IMR-90 (cell line): ENCODE results near the gene CROCC2. TPM values are rescaled to one million over a fixed set of nuclear protein-coding genes. Genes with fewer than 3 reads are reported as not detected.

ENCODE experiments used
- ATAC-seq: fragments of 200-7000 bp; cut with Tn5 transposase; 2 replicates; pipeline ENCODE4 v1.9.1; 2020; ENCODE audit warnings: low read depth, mild to moderate bottlenecking, moderate library complexity
- BruUV-seq: library from RNA; stranded (reverse); fragments of 400-500 nt; replicated peaks from 2 replicates; lab custom pipeline; 2021; lab: Mats Ljungman, UMichigan
- CTCF ChIA-PET: fragments of 300-600 bp; formaldehyde crosslinking; extraction: SDS; loops from one replicate; lab custom pipeline; 2021; ENCODE audit warnings: antibody characterized with exemption; lab: Yijun Ruan, JAX
- POLR2A ChIA-PET: fragments of 300-600 bp; sonication (Branson Sonifier 250); formaldehyde crosslinking; loops from one replicate; lab custom pipeline; 2022; ENCODE audit warnings: antibody characterized with exemption; ENCODE audit not compliant: unreplicated experiment; lab: Charles Lee
- DNase-seq: peaks from one replicate; pipeline ENCODE4 v3.0.0; 2013
- H2AFZ ChIP-seq: replicated peaks from 2 replicates; pipeline ENCODE3; 2013; ENCODE audit warnings: low read length, mild to moderate bottlenecking; ENCODE audit not compliant: poor library complexity
- H2AK5ac ChIP-seq: 2 replicates; pipeline ENCODE4 v1.6.1; 2013; ENCODE audit warnings: low read depth, low read length, inconsistent platforms
- H2AK9ac ChIP-seq: replicated peaks from 2 replicates; pipeline ENCODE3; 2013; ENCODE audit warnings: mild to moderate bottlenecking, low read depth, low read length, moderate library complexity; ENCODE audit not compliant: poor library complexity
- H2BK120ac ChIP-seq: 2 replicates; pipeline ENCODE4 v1.6.1; 2013; ENCODE audit warnings: low read depth, low read length, inconsistent platforms
- H2BK15ac ChIP-seq: 3 replicates; pipeline ENCODE4 v1.6.1; 2013; ENCODE audit warnings: low read depth, low read length, inconsistent platforms
- H2BK20ac ChIP-seq: 2 replicates; pipeline ENCODE4 v1.6.1; 2013; ENCODE audit warnings: low read depth, mild to moderate bottlenecking, inconsistent platforms, low read length, moderate library complexity
- H2BK5ac ChIP-seq: 2 replicates; pipeline ENCODE4 v1.6.1; 2013; ENCODE audit warnings: mild to moderate bottlenecking, low read depth, low read length, inconsistent platforms; ENCODE audit not compliant: poor library complexity, severe bottlenecking
- H3K14ac ChIP-seq: replicated peaks from 2 replicates; pipeline ENCODE4 v1.6.1; 2013; ENCODE audit warnings: low read depth, low read length, inconsistent platforms
- H3K18ac ChIP-seq: 2 replicates; pipeline ENCODE4 v1.6.1; 2013; ENCODE audit warnings: low read depth, low read length, control low read depth
- H3K23ac ChIP-seq: 2 replicates; pipeline ENCODE4 v1.6.1; 2013; ENCODE audit warnings: low read depth, low read length, inconsistent platforms
- H3K27ac ChIP-seq: 2 replicates; pipeline ENCODE4 v1.5.1; 2013; ENCODE audit warnings: mild to moderate bottlenecking, control low read depth, low read length; ENCODE audit not compliant: insufficient read depth
- H3K27me3 ChIP-seq: 2 replicates; pipeline ENCODE4 v1.6.1; 2013; ENCODE audit warnings: low read length; ENCODE audit not compliant: control insufficient read depth, insufficient read depth
- H3K36me3 ChIP-seq: 2 replicates; pipeline ENCODE4 v1.6.1; 2013; ENCODE audit warnings: low read length, mixed read lengths; ENCODE audit not compliant: control insufficient read depth, insufficient read depth
- H3K4ac ChIP-seq: 2 replicates; pipeline ENCODE4 v1.6.1; 2013; ENCODE audit warnings: low read depth, low read length, inconsistent platforms
- H3K4me1 ChIP-seq: 2 replicates; pipeline ENCODE4 v1.6.1; 2013; ENCODE audit warnings: low read length, mixed read lengths; ENCODE audit not compliant: control insufficient read depth, insufficient read depth
- H3K4me2 ChIP-seq: 2 replicates; pipeline ENCODE4 v1.6.1; 2013; ENCODE audit warnings: low read depth, mild to moderate bottlenecking, control low read depth, low read length, moderate library complexity
- H3K4me3 ChIP-seq: 2 replicates; pipeline ENCODE4 v1.5.1; 2013; ENCODE audit warnings: low read depth, mild to moderate bottlenecking, control low read depth, low read length, moderate library complexity; ENCODE audit not compliant: insufficient read depth
- H3K56ac ChIP-seq: 2 replicates; pipeline ENCODE4 v1.6.1; 2013; ENCODE audit warnings: low read length, inconsistent platforms; ENCODE audit not compliant: insufficient read depth; ENCODE audit errors: extremely low read depth
- H3K79me1 ChIP-seq, 2 experiments: 2 replicates each; pipeline ENCODE4 v1.6.1; 2013; ENCODE audit warnings: low read length in 2 of 2, inconsistent platforms in 1 of 2, low read depth in 1 of 2
- H3K9ac ChIP-seq: 2 replicates; pipeline ENCODE4 v1.6.1; 2013; ENCODE audit warnings: low read depth, low read length, control low read depth
- H3K9me1 ChIP-seq: 2 replicates; pipeline ENCODE4 v1.6.1; 2013; ENCODE audit warnings: low read length, inconsistent platforms; ENCODE audit not compliant: insufficient read depth
- H3K9me3 ChIP-seq: 2 replicates; pipeline ENCODE4 v1.6.1; 2013; ENCODE audit warnings: low read length; ENCODE audit not compliant: control insufficient read depth, insufficient read depth
- H4K20me1 ChIP-seq: 2 replicates; pipeline ENCODE4 v1.6.1; 2013; ENCODE audit warnings: low read length, inconsistent platforms; ENCODE audit not compliant: insufficient read depth
- H4K5ac ChIP-seq: 2 replicates; pipeline ENCODE4 v1.6.1; 2013; ENCODE audit warnings: mild to moderate bottlenecking, low read depth, low read length, control low read depth
- H4K8ac ChIP-seq, 2 experiments: 2 replicates each; pipeline ENCODE4 v1.6.1; 2013; ENCODE audit warnings: low read depth in 2 of 2, low read length in 2 of 2, control low read depth in 1 of 2, inconsistent platforms in 1 of 2
- H4K91ac ChIP-seq: 2 replicates; pipeline ENCODE4 v1.6.1; 2013; ENCODE audit warnings: low read depth, low read length, inconsistent platforms; ENCODE audit not compliant: insufficient read depth
- BHLHE40 ChIP-seq: fragments of 150-350 bp; IDR thresholded peaks from 2 replicates; pipeline ENCODE4 v1.6.1; 2016; ENCODE audit warnings: mild to moderate bottlenecking, low read depth, low read length
- CEBPB ChIP-seq: IDR thresholded peaks from 2 replicates; pipeline ENCODE4 v1.6.1; 2012; ENCODE audit warnings: low read depth, low read length, improper control_type of control experiment
- CTCF ChIP-seq: conservative IDR thresholded peaks from 2 replicates; pipeline ENCODE4 v1.5.1; 2012; ENCODE audit warnings: mild to moderate bottlenecking, low read depth, low read length, improper control_type of control experiment
- ELK1 ChIP-seq: fragments of 150-350 bp; IDR thresholded peaks from 2 replicates; pipeline ENCODE4 v1.6.1; 2016; ENCODE audit warnings: low read depth, mild to moderate bottlenecking, low read length, moderate library complexity, borderline replicate concordance
- FOS ChIP-seq: fragments of 150-350 bp; IDR thresholded peaks from 2 replicates; pipeline ENCODE4 v1.6.1; 2016; ENCODE audit warnings: low read depth, low read length
- MAFK ChIP-seq: IDR thresholded peaks from 2 replicates; pipeline ENCODE4 v1.6.1; 2012; ENCODE audit warnings: low read depth, low read length, improper control_type of control experiment
- MAZ ChIP-seq: IDR thresholded peaks from 2 replicates; pipeline ENCODE4 v1.6.1; 2012; ENCODE audit warnings: low read depth, mild to moderate bottlenecking, low read length, improper control_type of control experiment, moderate library complexity, borderline replicate concordance
- MXI1 ChIP-seq: IDR thresholded peaks from 2 replicates; pipeline ENCODE4 v1.6.1; 2012; ENCODE audit warnings: low read depth, mild to moderate bottlenecking, low read length, moderate library complexity, borderline replicate concordance
- NFE2L2 ChIP-seq: fragments of 150-350 bp; IDR thresholded peaks from 2 replicates; pipeline ENCODE4 v1.6.1; 2016; ENCODE audit warnings: low read depth, mild to moderate bottlenecking, low read length
- POLR2A ChIP-seq: IDR thresholded peaks from 2 replicates; pipeline ENCODE4 v1.6.1; 2012; ENCODE audit warnings: mild to moderate bottlenecking, low read depth, low read length
- RAD21 ChIP-seq: IDR thresholded peaks from 2 replicates; pipeline ENCODE4 v1.6.1; 2012; ENCODE audit warnings: low read length, improper control_type of control experiment
- RCOR1 ChIP-seq: IDR thresholded peaks from 2 replicates; pipeline ENCODE4 v1.6.1; 2012; ENCODE audit warnings: mild to moderate bottlenecking, low read length, improper control_type of control experiment; ENCODE audit not compliant: insufficient replicate concordance
- RFX5 ChIP-seq: IDR thresholded peaks from 2 replicates; pipeline ENCODE4 v1.8.0; 2012; ENCODE audit warnings: low read depth, mild to moderate bottlenecking, low read length, moderate library complexity
- SMC3 ChIP-seq: fragments of 150-350 bp; IDR thresholded peaks from 2 replicates; pipeline ENCODE4 v1.6.1; 2016; ENCODE audit warnings: low read depth, mild to moderate bottlenecking, antibody characterized with exemption, low read length, moderate library complexity
- USF2 ChIP-seq: fragments of 150-350 bp; IDR thresholded peaks from 2 replicates; pipeline ENCODE4 v1.6.1; 2017; ENCODE audit warnings: mild to moderate bottlenecking, antibody characterized with exemption, low read length, low read depth
- WGBS, 2 experiments: methylation state at CpG; one replicate each; pipeline versions ENCODE4 v1.1.5 to v1.1.7; 2013; ENCODE audit warnings: missing lambda C conversion rate in 2 of 2; ENCODE audit not compliant: insufficient read length in 1 of 2; ENCODE audit errors: extremely low coverage in 2 of 2; 5-methylcytosine and 5-hydroxymethylcytosine counted together
- dilution Hi-C: fragments of 300-500 bp; cut with HindIII; formaldehyde crosslinking; loops from one replicate; pipeline ENCODE4 v1.14.3; 2018; ENCODE audit warnings: low sequenced_read_pairs; ENCODE audit not compliant: unreplicated experiment
- in situ Hi-C: fragments of 300-500 bp; cut with MboI; formaldehyde crosslinking; loops from 3 replicates; pipeline ENCODE4 v1.14.3; 2019; ENCODE audit warnings: low sequenced_read_pairs, inconsistent platforms, mixed read lengths
- intact Hi-C: fragments of 100-400 bp; cut with micrococcal nuclease; formaldehyde crosslinking; loops from 2 replicates; pipeline ENCODE4 v1.10.0; 2022
- polyA plus RNA-seq, 3 experiments: library from polyadenylated mRNA; depleted of rRNA; stranded (reverse); fragments of >200 nt; gene quantifications; 2 replicates each; pipeline ENCODE4 v1.2.3, GENCODE V29; 2012; ENCODE audit warnings: low replicate concordance in 1 of 3
- total RNA-seq: library from RNA; depleted of rRNA; stranded (reverse); fragments of >200 nt; gene quantifications from 2 replicates; pipeline ENCODE4 v1.2.3, GENCODE V29; 2012

Gene CROCC2
- total and polyA plus RNA-seq, 2 of the 4 experiments (the other 2 are of a cell fraction): not detected

- intact Hi-C loops: no loop called here
- H2AFZ ChIP-seq: no peak overlapping the region
These were observed 7.9 kb upstream of the CROCC2 start for GRCh38 chr2:240898108-240898730.

More at GRCh38 chr2:240898108-240898730, 7.9 kb upstream of the CROCC2 start:
- no peaks in the 10 kb centered on the region for H3K36me3 ChIP-seq
- no peak overlapping the region for H2AK5ac ChIP-seq
- no peak for DNase-seq
- no peaks in the 10 kb centered on the region for H3K9me3 ChIP-seq
- no peak overlapping the region for H4K8ac ChIP-seq
- H3K4me1 ChIP-seq: no peaks in the 10 kb centered on the region; the same call in 1 of the 2 replicates
- CTCF ChIA-PET: no interaction called here
- TF ChIP-seq CTCF (no peak), RFX5 (no peak), MAZ (no peak), FOS (no peak), SMC3 (no peak), RAD21 (no peak), RCOR1 (no peak), MAFK (no peak), CEBPB (no peak), ELK1 (no peak), USF2 (no peak), NFE2L2 (no peak), MXI1 (no peak), BHLHE40 (no peak), POLR2A (no peak)
- no peaks in the 10 kb centered on the region for H3K9me1 ChIP-seq
- no peak overlapping the region for H3K14ac ChIP-seq
- H2BK20ac ChIP-seq: no peak overlapping the region
- no peak overlapping the region for H2BK15ac ChIP-seq
- no peak overlapping the region for H3K18ac ChIP-seq
- no peak overlapping the region for H3K4me3 ChIP-seq
- no peak overlapping the region for H2AK9ac ChIP-seq
- H3K27me3 ChIP-seq: peaks cover 7% of the 10 kb centered on the region; the same call in 1 of the 2 replicates
- no peak overlapping the region for H2BK120ac ChIP-seq
- no TSS peak for BruUV-seq
- H3K79me1 ChIP-seq: no peaks in the 10 kb centered on the region
- H4K20me1 ChIP-seq: no peaks in the 10 kb centered on the region
- 72% methylated on average over 7 of the region's 17 CpGs; no CpG with 5 or more reads in 1 of the 2 experiments for WGBS, 2 experiments
- no peak overlapping the region for H2BK5ac ChIP-seq
- no peak for ATAC-seq
- no peak overlapping the region for H4K5ac ChIP-seq
- POLR2A ChIA-PET: no interaction called here
- H4K91ac ChIP-seq: no peak overlapping the region
- in situ Hi-C loops (no loop called here), dilution Hi-C loops (no loop called here)
- H3K27ac ChIP-seq: no peak overlapping the region
- H3K56ac ChIP-seq: no peak overlapping the region
- H3K9ac ChIP-seq: no peak overlapping the region
- no peak overlapping the region for H3K4ac ChIP-seq
- H3K4me2 ChIP-seq: no peak overlapping the region
- no peak overlapping the region for H3K23ac ChIP-seq
